HEK293 (cell line): Measurements from ENCODE around the gene FBXO2.

Source experiments
- CTCF ChIA-PET: fragments of 350-600 bp; formaldehyde crosslinking; extraction: SDS; loops from one replicate; lab custom pipeline; 2021; ENCODE audit warnings: antibody characterized with exemption; lab: Yijun Ruan, JAX
- POLR2A ChIA-PET: fragments of 300-600 bp; formaldehyde crosslinking; extraction: SDS; loops from one replicate; lab custom pipeline; 2020; ENCODE audit warnings: antibody characterized with exemption, inconsistent platforms; lab: Yijun Ruan, JAX
- H3K27ac ChIP-seq: fragments of 200-500 bp; sonication (Bioruptor generic); 2 replicates; pipeline ENCODE4 v1.5.1; 2014; ENCODE audit warnings: low read depth, low read length, control low read depth, inconsistent platforms; ENCODE audit errors: extremely low read depth
- H3K36me3 ChIP-seq, 2 experiments: fragments of 200-500 bp in 1 of 2; sonication (Bioruptor generic) in 1 of 2; 1 replicate in 1 of 2; 2 replicates in 1 of 2; pipeline ENCODE4 v1.5.1; 2014 to 2017; ENCODE audit warnings: inconsistent platforms in 2 of 2, low read length in 2 of 2; ENCODE audit not compliant: control insufficient read depth in 2 of 2, insufficient read depth in 1 of 2
- H3K4me1 ChIP-seq: fragments of 200-500 bp; sonication (Bioruptor generic); 2 replicates; pipeline ENCODE4 v1.5.1; 2014; ENCODE audit warnings: mild to moderate bottlenecking, low read length, inconsistent platforms; ENCODE audit not compliant: control insufficient read depth, insufficient read depth
- H3K4me3 ChIP-seq: 2 replicates; pipeline ENCODE4 v1.5.1; 2011; ENCODE audit warnings: low read depth, mild to moderate bottlenecking, control low read depth, low read length, moderate library complexity
- H3K9me3 ChIP-seq: fragments of 200-500 bp; sonication (Bioruptor generic); 2 replicates; pipeline ENCODE4 v1.5.1; 2014; ENCODE audit warnings: low read depth, low read length, inconsistent platforms; ENCODE audit not compliant: control insufficient read depth, insufficient read depth
- GLIS2 ChIP-seq: fragments of 450-650 bp; formaldehyde crosslinking; IDR thresholded peaks from 2 replicates; pipeline ENCODE4 v1.5.1; 2016; ENCODE audit warnings: missing biosample characterization, missing genetic modification characterization
- HOXA7 ChIP-seq: sonication (generic); formaldehyde crosslinking; IDR thresholded peaks from 2 replicates; pipeline ENCODE4 v1.8.1; 2022; ENCODE audit warnings: missing genetic modification reagents, borderline replicate concordance
- HOXD13 ChIP-seq: sonication (generic); formaldehyde crosslinking; IDR thresholded peaks from 2 replicates; pipeline ENCODE4 v1.8.0; 2022; ENCODE audit warnings: missing genetic modification reagents, borderline replicate concordance
- KLF16 ChIP-seq: fragments of 450-650 bp; formaldehyde crosslinking; IDR thresholded peaks from 2 replicates; pipeline ENCODE4 v1.5.1; 2017; ENCODE audit warnings: missing biosample characterization, missing genetic modification characterization
- TRIM28 ChIP-seq: IDR thresholded peaks from 2 replicates; pipeline ENCODE4 v1.6.1; 2011; ENCODE audit warnings: low read length, control low read depth, borderline replicate concordance
- YY1 ChIP-seq: fragments of 450-650 bp; formaldehyde crosslinking; IDR thresholded peaks from 2 replicates; pipeline ENCODE4 v1.5.1; 2018; ENCODE audit warnings: missing biosample characterization, missing genetic modification characterization
- ZBTB44 ChIP-seq: fragments of 450-650 bp; IDR thresholded peaks from 2 replicates; pipeline ENCODE4 v1.5.1; 2018; ENCODE audit warnings: missing biosample characterization, mild to moderate bottlenecking, missing genetic modification characterization
- ZBTB48 ChIP-seq: fragments of 450-650 bp; formaldehyde crosslinking; IDR thresholded peaks from 2 replicates; pipeline ENCODE4 v1.5.1; 2016; ENCODE audit warnings: missing biosample characterization, missing genetic modification characterization
- ZBTB8A ChIP-seq: fragments of 450-650 bp; formaldehyde crosslinking; IDR thresholded peaks from 2 replicates; pipeline ENCODE4 v1.5.1; 2016; ENCODE audit warnings: missing biosample characterization, missing genetic modification characterization
- ZNF174 ChIP-seq: fragments of 450-650 bp; formaldehyde crosslinking; IDR thresholded peaks from 2 replicates; pipeline ENCODE4 v1.5.0; 2017; ENCODE audit warnings: missing biosample characterization, mild to moderate bottlenecking, missing genetic modification characterization
- ZNF211 ChIP-seq: fragments of 450-650 bp; formaldehyde crosslinking; IDR thresholded peaks from 2 replicates; pipeline ENCODE4 v1.5.1; 2016; ENCODE audit warnings: low read depth, missing biosample characterization, missing genetic modification characterization
- ZNF266 ChIP-seq: fragments of 450-650 bp; formaldehyde crosslinking; IDR thresholded peaks from 2 replicates; pipeline ENCODE4 v1.5.1; 2016; ENCODE audit warnings: missing biosample characterization, missing genetic modification characterization, low read depth
- ZNF350 ChIP-seq: fragments of 450-650 bp; formaldehyde crosslinking; IDR thresholded peaks from 2 replicates; pipeline ENCODE4 v1.5.0; 2017; ENCODE audit warnings: missing biosample characterization, mild to moderate bottlenecking, missing genetic modification characterization
- ZNF433 ChIP-seq: fragments of 450-650 bp; formaldehyde crosslinking; IDR thresholded peaks from 2 replicates; pipeline ENCODE4 v1.5.1; 2016; ENCODE audit warnings: missing biosample characterization, missing genetic modification characterization, low read depth
- ZNF548 ChIP-seq: fragments of 450-650 bp; formaldehyde crosslinking; IDR thresholded peaks from 2 replicates; pipeline ENCODE4 v1.5.1; 2016; ENCODE audit warnings: missing biosample characterization, missing genetic modification characterization
- ZNF596 ChIP-seq: fragments of 450-650 bp; IDR thresholded peaks from 2 replicates; pipeline ENCODE4 v1.5.0; 2018; ENCODE audit warnings: missing biosample characterization, mild to moderate bottlenecking, missing genetic modification characterization, moderate library complexity
- ZNF843 ChIP-seq: fragments of 450-650 bp; formaldehyde crosslinking; IDR thresholded peaks from 2 replicates; pipeline ENCODE4 v1.5.1; 2016; ENCODE audit warnings: missing biosample characterization, missing genetic modification characterization
- ZSCAN23 ChIP-seq: fragments of 450-650 bp; formaldehyde crosslinking; IDR thresholded peaks from 2 replicates; pipeline ENCODE4 v1.5.1; 2016; ENCODE audit warnings: missing biosample characterization, missing genetic modification characterization
- ZXDB ChIP-seq: fragments of 450-650 bp; formaldehyde crosslinking; IDR thresholded peaks from 2 replicates; pipeline ENCODE4 v1.5.1; 2016; ENCODE audit warnings: missing biosample characterization, missing genetic modification characterization
- TF ChIP-seq, protein P1 (sequence below): fragments of 450-650 bp; formaldehyde crosslinking; IDR thresholded peaks from 2 replicates; pipeline ENCODE4 v1.5.1; 2016; ENCODE audit warnings: missing biosample characterization, missing genetic modification characterization, low read depth
- TF ChIP-seq, protein P2 (sequence below): fragments of 450-650 bp; formaldehyde crosslinking; IDR thresholded peaks from 2 replicates; pipeline ENCODE4 v1.5.1; 2016; ENCODE audit warnings: missing biosample characterization, missing genetic modification characterization
- TF ChIP-seq, protein P3 (sequence below): fragments of 450-650 bp; formaldehyde crosslinking; IDR thresholded peaks from 2 replicates; pipeline ENCODE4 v1.5.1; 2016; ENCODE audit warnings: missing biosample characterization, missing genetic modification characterization
- TF ChIP-seq, protein P4 (sequence below): fragments of 450-650 bp; formaldehyde crosslinking; IDR thresholded peaks from 2 replicates; pipeline ENCODE4 v1.5.1; 2016; ENCODE audit warnings: missing biosample characterization, missing genetic modification characterization, borderline replicate concordance

Gene FBXO2

GRCh38 chr1:11639372-11639771 lies 14.9 kb downstream of the FBXO2 start:
- no peak overlapping the region for H3K4me3 ChIP-seq
- no peaks in the 10 kb centered on the region for H3K36me3 ChIP-seq
- no peak for TF ChIP-seq TRIM28
- no peak for TF ChIP-seq YY1
- TF ChIP-seq ZBTB8A = no peak
- no peak for TF ChIP-seq ZNF211 (tag by site-specific recombination)
- no peak for TF ChIP-seq ZNF174 (tag by site-specific recombination)
- TF ChIP-seq ZXDB (tag by site-specific recombination) = no peak
- no peak for TF ChIP-seq HOXD13
- no peak for TF ChIP-seq KLF16 (tag by site-specific recombination)
- H3K9me3 ChIP-seq = no peaks in the 10 kb centered on the region
- H3K27ac ChIP-seq = no peak overlapping the region
- ChIA-PET CTCF (interaction anchor here (0.6 to 1.0 kb wide), 3 partner anchors 22 to 319 kb away, joined by 3 to 4 read pairs (median 3); no protein-coding TSS in a partner anchor), POLR2A (no interaction called here)
- H3K4me1 ChIP-seq = no peaks in the 10 kb centered on the region

GRCh38 chr1:11638121-11638520 lies 16.1 kb downstream of the FBXO2 start:
- Histone ChIP-seq H3K9me3 (no peaks in the 10 kb centered on the region), H3K27ac (no peak overlapping the region), H3K36me3 (no peaks in the 10 kb centered on the region), H3K4me1 (no peaks in the 10 kb centered on the region), H3K4me3 (no peak overlapping the region)
- POLR2A ChIA-PET = interaction anchor here (0.6 kb wide), 1 partner anchor 149 kb away, joined by 3 read pairs; no protein-coding TSS in a partner anchor
- CTCF ChIA-PET = interaction anchor here (0.7 to 1.2 kb wide), 4 partner anchors 50 to 701 kb away, joined by 3 read pairs; no protein-coding TSS in a partner anchor
- TF ChIP-seq, protein P1, sequence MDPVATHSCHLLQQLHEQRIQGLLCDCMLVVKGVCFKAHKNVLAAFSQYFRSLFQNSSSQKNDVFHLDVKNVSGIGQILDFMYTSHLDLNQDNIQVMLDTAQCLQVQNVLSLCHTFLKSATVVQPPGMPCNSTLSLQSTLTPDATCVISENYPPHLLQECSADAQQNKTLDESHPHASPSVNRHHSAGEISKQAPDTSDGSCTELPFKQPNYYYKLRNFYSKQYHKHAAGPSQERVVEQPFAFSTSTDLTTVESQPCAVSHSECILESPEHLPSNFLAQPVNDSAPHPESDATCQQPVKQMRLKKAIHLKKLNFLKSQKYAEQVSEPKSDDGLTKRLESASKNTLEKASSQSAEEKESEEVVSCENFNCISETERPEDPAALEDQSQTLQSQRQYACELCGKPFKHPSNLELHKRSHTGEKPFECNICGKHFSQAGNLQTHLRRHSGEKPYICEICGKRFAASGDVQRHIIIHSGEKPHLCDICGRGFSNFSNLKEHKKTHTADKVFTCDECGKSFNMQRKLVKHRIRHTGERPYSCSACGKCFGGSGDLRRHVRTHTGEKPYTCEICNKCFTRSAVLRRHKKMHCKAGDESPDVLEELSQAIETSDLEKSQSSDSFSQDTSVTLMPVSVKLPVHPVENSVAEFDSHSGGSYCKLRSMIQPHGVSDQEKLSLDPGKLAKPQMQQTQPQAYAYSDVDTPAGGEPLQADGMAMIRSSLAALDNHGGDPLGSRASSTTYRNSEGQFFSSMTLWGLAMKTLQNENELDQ (tag by site-specific recombination) = no peak
- TF ChIP-seq ZNF433 (no peak), HOXA7 (CRISPR knock-in tag) (no peak), ZNF350 (no peak), ZBTB44 (no peak), GLIS2 (tag by site-specific recombination) (no peak), ZNF843 (tag by site-specific recombination) (no peak), ZNF596 (tag by site-specific recombination) (no peak), ZNF266 (tag by site-specific recombination) (no peak), ZBTB48 (no peak), ZNF211 (tag by site-specific recombination) (no peak), ZNF548 (tag by site-specific recombination) (no peak), ZSCAN23 (tag by site-specific recombination) (no peak)
- TF ChIP-seq, protein P2, sequence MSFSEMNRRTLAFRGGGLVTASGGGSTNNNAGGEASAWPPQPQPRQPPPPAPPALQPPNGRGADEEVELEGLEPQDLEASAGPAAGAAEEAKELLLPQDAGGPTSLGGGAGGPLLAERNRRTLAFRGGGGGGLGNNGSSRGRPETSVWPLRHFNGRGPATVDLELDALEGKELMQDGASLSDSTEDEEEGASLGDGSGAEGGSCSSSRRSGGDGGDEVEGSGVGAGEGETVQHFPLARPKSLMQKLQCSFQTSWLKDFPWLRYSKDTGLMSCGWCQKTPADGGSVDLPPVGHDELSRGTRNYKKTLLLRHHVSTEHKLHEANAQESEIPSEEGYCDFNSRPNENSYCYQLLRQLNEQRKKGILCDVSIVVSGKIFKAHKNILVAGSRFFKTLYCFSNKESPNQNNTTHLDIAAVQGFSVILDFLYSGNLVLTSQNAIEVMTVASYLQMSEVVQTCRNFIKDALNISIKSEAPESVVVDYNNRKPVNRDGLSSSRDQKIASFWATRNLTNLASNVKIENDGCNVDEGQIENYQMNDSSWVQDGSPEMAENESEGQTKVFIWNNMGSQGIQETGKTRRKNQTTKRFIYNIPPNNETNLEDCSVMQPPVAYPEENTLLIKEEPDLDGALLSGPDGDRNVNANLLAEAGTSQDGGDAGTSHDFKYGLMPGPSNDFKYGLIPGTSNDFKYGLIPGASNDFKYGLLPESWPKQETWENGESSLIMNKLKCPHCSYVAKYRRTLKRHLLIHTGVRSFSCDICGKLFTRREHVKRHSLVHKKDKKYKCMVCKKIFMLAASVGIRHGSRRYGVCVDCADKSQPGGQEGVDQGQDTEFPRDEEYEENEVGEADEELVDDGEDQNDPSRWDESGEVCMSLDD (tag by site-specific recombination) = no peak
- TF ChIP-seq, protein P3, sequence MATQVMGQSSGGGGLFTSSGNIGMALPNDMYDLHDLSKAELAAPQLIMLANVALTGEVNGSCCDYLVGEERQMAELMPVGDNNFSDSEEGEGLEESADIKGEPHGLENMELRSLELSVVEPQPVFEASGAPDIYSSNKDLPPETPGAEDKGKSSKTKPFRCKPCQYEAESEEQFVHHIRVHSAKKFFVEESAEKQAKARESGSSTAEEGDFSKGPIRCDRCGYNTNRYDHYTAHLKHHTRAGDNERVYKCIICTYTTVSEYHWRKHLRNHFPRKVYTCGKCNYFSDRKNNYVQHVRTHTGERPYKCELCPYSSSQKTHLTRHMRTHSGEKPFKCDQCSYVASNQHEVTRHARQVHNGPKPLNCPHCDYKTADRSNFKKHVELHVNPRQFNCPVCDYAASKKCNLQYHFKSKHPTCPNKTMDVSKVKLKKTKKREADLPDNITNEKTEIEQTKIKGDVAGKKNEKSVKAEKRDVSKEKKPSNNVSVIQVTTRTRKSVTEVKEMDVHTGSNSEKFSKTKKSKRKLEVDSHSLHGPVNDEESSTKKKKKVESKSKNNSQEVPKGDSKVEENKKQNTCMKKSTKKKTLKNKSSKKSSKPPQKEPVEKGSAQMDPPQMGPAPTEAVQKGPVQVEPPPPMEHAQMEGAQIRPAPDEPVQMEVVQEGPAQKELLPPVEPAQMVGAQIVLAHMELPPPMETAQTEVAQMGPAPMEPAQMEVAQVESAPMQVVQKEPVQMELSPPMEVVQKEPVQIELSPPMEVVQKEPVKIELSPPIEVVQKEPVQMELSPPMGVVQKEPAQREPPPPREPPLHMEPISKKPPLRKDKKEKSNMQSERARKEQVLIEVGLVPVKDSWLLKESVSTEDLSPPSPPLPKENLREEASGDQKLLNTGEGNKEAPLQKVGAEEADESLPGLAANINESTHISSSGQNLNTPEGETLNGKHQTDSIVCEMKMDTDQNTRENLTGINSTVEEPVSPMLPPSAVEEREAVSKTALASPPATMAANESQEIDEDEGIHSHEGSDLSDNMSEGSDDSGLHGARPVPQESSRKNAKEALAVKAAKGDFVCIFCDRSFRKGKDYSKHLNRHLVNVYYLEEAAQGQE = no peak
- TF ChIP-seq, protein P4, sequence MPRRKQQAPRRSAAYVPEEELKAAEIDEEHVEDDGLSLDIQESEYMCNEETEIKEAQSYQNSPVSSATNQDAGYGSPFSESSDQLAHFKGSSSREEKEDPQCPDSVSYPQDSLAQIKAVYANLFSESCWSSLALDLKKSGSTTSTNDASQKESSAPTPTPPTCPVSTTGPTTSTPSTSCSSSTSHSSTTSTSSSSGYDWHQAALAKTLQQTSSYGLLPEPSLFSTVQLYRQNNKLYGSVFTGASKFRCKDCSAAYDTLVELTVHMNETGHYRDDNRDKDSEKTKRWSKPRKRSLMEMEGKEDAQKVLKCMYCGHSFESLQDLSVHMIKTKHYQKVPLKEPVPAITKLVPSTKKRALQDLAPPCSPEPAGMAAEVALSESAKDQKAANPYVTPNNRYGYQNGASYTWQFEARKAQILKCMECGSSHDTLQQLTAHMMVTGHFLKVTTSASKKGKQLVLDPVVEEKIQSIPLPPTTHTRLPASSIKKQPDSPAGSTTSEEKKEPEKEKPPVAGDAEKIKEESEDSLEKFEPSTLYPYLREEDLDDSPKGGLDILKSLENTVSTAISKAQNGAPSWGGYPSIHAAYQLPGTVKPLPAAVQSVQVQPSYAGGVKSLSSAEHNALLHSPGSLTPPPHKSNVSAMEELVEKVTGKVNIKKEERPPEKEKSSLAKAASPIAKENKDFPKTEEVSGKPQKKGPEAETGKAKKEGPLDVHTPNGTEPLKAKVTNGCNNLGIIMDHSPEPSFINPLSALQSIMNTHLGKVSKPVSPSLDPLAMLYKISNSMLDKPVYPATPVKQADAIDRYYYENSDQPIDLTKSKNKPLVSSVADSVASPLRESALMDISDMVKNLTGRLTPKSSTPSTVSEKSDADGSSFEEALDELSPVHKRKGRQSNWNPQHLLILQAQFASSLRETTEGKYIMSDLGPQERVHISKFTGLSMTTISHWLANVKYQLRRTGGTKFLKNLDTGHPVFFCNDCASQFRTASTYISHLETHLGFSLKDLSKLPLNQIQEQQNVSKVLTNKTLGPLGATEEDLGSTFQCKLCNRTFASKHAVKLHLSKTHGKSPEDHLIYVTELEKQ (tag by site-specific recombination) = no peak
